ENCODE results near the gene PPAT.

DNA sequence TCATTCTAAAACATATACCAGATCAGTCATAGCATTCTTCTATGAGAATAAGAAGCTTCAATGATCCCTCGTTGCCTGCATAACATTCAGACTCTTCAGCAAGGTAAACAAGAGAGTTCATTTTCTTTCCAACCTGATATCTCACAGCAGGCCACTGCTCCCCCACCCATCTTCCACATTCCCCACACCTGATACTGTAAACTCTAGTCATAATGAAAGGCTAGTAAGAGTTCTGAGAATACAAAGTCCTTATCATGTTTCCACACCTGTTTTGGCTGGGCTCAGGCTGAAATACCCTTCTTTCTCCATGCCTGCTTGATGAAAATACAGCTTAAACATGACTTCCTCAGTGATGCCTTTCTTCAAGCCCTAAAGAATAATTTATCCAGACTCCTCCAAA lies 45.9 kb downstream of the PPAT start:
- TF ChIP-seq, protein P1, sequence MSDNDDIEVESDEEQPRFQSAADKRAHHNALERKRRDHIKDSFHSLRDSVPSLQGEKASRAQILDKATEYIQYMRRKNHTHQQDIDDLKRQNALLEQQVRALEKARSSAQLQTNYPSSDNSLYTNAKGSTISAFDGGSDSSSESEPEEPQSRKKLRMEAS (IDR thresholded peaks at IDR 0.05), result no peak
- TF ChIP-seq TAF1 (conservative IDR thresholded peaks at IDR 0.05) (no peak), CTCF (IDR thresholded peaks at IDR 0.05; ENCODE audit: low read depth, low read length, missing input control) (no peak), YY1 (IDR thresholded peaks at IDR 0.05) (no peak), GABPA (IDR thresholded peaks at IDR 0.05 in 1 of 2, conservative IDR thresholded peaks at IDR 0.05 in 1 of 2) (no peak), JUND (IDR thresholded peaks at IDR 0.05) (no peak), RAD21 (IDR thresholded peaks at IDR 0.05) (no peak), RXRA (IDR thresholded peaks at IDR 0.05) (no peak), FOXA1 (IDR thresholded peaks at IDR 0.05) (no peak)
- TF ChIP-seq, protein P2, sequence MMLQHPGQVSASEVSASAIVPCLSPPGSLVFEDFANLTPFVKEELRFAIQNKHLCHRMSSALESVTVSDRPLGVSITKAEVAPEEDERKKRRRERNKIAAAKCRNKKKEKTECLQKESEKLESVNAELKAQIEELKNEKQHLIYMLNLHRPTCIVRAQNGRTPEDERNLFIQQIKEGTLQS (IDR thresholded peaks at IDR 0.05), result no peak
